Skeletal muscle satellite cell (primary cell): ENCODE measurements around the gene RP9.
A peak's percentile ranks its signal among the peaks of the same experiment; 100 is the strongest.

ENCODE experiments used
- H3K27me3 ChIP-seq: 2 replicates; pipeline ENCODE4 v1.7.0; 2013; ENCODE audit warnings: low read length; ENCODE audit not compliant: control insufficient read depth, insufficient read depth
- H3K36me3 ChIP-seq: 2 replicates; pipeline ENCODE4 v1.7.0; 2013; ENCODE audit warnings: mild to moderate bottlenecking, control low read depth, low read length; ENCODE audit not compliant: insufficient read depth
- H3K4me1 ChIP-seq: 2 replicates; pipeline ENCODE4 v1.7.0; 2013; ENCODE audit warnings: low read length; ENCODE audit not compliant: control insufficient read depth, insufficient read depth
- H3K4me2 ChIP-seq: 2 replicates; pipeline ENCODE4 v1.7.0; 2013; ENCODE audit warnings: mild to moderate bottlenecking, low read length
- H3K4me3 ChIP-seq: 2 replicates; pipeline ENCODE4 v1.7.0; 2013; ENCODE audit warnings: low read length
- H3K9ac ChIP-seq: 2 replicates; pipeline ENCODE4 v1.7.0; 2013; ENCODE audit warnings: mild to moderate bottlenecking, low read depth, low read length, moderate library complexity
- H3K9me3 ChIP-seq: replicated peaks from 2 replicates; pipeline ENCODE4 v1.7.0; 2013; ENCODE audit warnings: mild to moderate bottlenecking, control low read depth, low read length

The RP9 gene

DNA sequence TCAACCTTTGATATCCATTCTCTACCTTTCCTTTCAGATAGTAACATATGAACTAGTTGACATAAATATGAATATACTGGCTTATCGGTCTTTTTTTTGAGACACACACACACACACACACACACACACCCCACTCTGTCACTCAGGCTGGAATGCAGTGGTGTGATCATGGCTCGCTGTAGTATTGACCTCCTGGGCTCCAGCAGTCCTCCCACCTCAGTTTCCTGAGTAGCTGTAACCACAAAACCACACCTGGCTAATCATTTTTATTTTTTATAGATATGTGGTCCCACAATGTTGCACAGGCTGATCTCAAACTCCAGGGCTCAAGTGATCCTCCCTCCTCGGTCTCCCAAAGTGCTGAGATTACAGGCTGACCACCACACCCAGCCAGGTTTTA is 32.5 kb downstream of the RP9 start:
- peaks cover 8% of the 10 kb centered on the region for H3K4me1 ChIP-seq
- H3K36me3 ChIP-seq, result no peaks in the 10 kb centered on the region
- H3K9me3 ChIP-seq, result no peaks in the 10 kb centered on the region
- no peak overlapping the region for H3K9ac ChIP-seq
- H3K27me3 ChIP-seq, result peaks cover 48% of the 10 kb centered on the region
- no peak overlapping the region for H3K4me3 ChIP-seq
- H3K4me2 ChIP-seq, result no peak overlapping the region

DNA sequence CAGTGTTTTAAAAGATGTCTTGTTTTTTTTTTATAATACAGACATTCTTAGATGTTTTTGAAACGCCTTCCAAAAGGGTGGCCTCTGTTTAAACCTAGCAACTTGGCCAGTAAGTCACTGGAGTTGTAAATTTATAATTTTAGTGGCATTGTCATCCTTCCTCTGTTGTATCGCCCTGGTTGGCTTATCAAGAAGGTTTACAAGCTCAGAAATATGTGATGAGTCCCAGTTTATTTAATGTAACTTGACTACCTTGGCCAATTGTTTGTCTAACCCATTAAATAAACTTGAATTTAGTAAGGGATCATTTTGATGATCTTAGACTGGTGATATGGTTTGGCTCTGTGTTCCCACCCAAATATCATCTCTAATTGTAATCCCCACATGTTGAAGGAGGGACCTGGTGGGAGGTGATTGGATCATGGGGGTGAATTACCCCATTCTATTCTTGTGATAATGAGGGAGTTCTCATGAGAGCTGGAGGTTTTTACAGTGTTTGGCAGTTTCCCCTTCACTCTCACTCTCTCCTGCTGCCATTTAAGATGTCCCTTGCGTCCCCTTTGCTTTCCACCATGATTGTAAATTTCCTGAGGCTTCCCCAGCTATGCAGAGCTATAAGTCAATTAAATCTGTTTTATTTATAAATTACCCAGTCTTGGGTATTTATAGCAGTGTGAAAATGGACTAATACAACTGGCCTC is 33.2 kb downstream of the RP9 start:
- Histone ChIP-seq H3K4me3 (no peak overlapping the region), H3K9ac (no peak overlapping the region), H3K4me2 (no peak overlapping the region), H3K36me3 (no peaks in the 10 kb centered on the region), H3K27me3 (peaks cover 44% of the 10 kb centered on the region), H3K4me1 (peaks cover 8% of the 10 kb centered on the region), H3K9me3 (no peaks in the 10 kb centered on the region)

DNA sequence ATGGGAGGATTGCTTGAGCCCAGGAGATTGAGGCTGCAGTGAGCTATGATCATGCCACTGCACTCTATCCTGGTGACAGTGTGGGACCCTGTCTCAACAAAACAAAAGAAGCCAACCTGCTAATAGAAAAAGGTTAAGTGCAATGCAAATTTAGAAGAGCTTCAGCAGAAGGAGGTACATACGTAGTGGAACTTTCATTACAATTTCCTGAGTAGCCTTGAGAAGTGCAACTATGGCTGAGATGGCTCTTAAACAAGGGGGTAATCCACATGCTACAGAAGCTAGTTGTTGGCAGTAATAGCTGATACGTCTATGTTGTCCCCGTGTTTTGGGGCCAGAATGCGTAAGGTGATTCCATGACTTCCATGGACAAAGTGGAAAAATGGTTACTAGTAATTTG is 36.0 kb downstream of the RP9 start:
- Histone ChIP-seq H3K27me3 (peaks cover 29% of the 10 kb centered on the region), H3K4me2 (no peak overlapping the region), H3K9me3 (no peaks in the 10 kb centered on the region), H3K4me1 (peaks cover 8% of the 10 kb centered on the region), H3K9ac (no peak overlapping the region), H3K4me3 (no peak overlapping the region), H3K36me3 (no peaks in the 10 kb centered on the region)

DNA sequence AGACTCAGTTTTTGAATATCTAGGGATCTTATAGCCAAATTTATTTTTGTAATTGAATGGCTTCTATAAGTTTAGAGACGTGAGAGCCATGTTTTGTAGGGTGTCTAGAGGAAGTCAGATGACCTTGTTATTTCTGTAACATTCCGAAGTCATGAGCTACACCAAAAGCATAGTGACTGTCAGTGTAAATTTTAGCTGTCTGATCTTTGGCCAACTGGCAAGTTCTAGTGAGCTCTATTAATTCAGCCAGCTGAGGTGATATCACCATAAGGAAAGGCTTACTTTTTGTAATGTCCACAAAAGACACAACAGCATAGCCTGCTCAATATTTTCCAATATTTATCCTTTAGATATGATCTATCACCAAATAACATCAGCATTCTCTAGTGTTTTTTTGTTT is 36.7 kb downstream of the RP9 start:
- H3K36me3 ChIP-seq, result no peaks in the 10 kb centered on the region
- H3K9me3 ChIP-seq, result no peaks in the 10 kb centered on the region
- H3K4me1 ChIP-seq, result peaks cover 8% of the 10 kb centered on the region
- no peak overlapping the region for H3K4me3 ChIP-seq
- H3K9ac ChIP-seq, result no peak overlapping the region
- no peak overlapping the region for H3K4me2 ChIP-seq
- peaks cover 22% of the 10 kb centered on the region for H3K27me3 ChIP-seq

DNA sequence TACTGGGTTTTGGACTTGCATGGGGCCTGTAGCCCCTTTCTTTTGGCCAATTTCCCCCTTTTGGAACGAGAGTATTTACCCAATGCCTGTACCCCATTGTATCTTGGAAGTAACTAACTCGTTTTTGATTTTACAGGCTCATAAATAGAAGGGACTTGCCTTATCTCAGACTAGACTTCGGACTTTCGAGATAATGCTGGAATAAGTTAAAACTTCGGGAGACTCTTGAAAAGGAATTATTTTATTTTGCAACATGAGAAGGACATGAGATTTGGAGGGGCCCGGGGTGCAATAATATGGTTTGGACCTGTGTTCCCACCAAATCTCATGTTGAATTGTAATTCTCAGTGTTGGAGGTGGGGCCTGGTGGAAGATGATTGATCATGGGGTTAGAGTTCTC is 38.4 kb downstream of the RP9 start:
- Histone ChIP-seq H3K4me2 (no peak overlapping the region), H3K9me3 (no peaks in the 10 kb centered on the region), H3K9ac (no peak overlapping the region), H3K36me3 (no peaks in the 10 kb centered on the region), H3K27me3 (peaks cover 6% of the 10 kb centered on the region), H3K4me3 (no peak overlapping the region), H3K4me1 (peaks cover 8% of the 10 kb centered on the region)

DNA sequence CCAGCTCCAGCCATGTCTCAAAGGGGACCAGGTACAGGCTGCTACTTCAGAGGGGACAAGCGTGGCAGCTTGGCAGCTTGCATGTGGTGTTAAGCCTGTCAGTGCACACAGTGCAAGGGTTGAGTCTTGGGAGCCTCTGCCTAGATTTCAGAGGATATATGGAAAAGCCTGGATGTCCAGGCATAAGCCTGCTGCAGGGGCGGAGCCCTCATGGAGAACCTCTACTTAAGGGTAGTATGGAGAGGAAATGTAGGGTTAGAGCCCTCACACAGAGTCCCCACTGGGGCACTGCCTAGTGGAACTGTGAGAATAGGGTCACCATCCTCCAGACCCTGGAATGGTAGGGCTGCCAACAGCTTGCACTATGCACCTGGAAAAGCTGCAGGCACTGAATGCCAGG is 38.9 kb downstream of the RP9 start:
- Histone ChIP-seq H3K27me3 (peaks cover under 1% of the 10 kb centered on the region), H3K9ac (no peak overlapping the region), H3K4me1 (peaks cover 8% of the 10 kb centered on the region), H3K9me3 (no peaks in the 10 kb centered on the region), H3K4me2 (no peak overlapping the region), H3K36me3 (no peaks in the 10 kb centered on the region), H3K4me3 (no peak overlapping the region)

DNA sequence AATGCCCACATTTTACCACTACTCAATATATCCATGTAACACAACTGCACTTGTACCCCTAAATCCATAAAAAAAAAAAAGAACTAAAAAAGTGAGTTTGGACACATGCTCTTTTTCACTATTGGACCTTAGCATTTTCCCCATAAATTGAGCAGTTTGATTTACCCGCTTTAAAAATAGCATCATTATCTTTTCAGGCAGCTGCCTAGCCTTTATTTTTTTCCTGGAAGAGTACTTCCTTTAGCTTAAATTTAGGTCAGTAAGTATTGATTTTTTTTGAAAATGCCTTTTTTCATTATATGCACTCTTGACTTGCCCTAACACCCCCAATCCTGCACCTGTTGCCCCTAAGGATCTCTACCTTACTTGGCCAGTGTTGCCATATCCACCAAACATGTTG is 41.3 kb downstream of the RP9 start:
- no peak overlapping the region for H3K4me3 ChIP-seq
- H3K4me2 ChIP-seq, result no peak overlapping the region
- no peak overlapping the region for H3K9ac ChIP-seq
- no peaks in the 10 kb centered on the region for H3K36me3 ChIP-seq
- H3K27me3 ChIP-seq, result no peaks in the 10 kb centered on the region
- H3K9me3 ChIP-seq, result no peaks in the 10 kb centered on the region
- peaks cover 8% of the 10 kb centered on the region for H3K4me1 ChIP-seq

DNA sequence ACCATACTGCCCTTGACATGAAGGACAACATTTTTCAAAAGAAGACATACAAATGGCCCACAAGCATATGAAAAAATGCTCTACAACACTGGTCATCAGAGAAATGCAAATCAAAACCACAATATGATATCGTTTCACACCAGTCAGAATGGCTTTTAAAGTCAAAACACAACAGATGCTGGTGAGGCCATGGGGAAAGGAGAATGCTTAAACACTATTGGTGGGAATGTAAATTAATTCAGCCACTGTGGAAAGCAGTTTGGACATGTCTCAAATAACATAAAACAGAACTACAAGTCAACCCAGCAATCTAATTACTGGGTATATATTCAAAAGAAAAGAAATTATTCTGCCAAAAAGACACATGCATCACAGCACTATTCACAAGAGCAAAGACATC is 42.4 kb downstream of the RP9 start:
- H3K9me3 ChIP-seq, result no peaks in the 10 kb centered on the region
- H3K9ac ChIP-seq, result no peak overlapping the region
- no peak overlapping the region for H3K4me2 ChIP-seq
- H3K27me3 ChIP-seq, result no peaks in the 10 kb centered on the region
- H3K36me3 ChIP-seq, result no peaks in the 10 kb centered on the region
- no peak overlapping the region for H3K4me3 ChIP-seq
- H3K4me1 ChIP-seq, result no peaks in the 10 kb centered on the region

DNA sequence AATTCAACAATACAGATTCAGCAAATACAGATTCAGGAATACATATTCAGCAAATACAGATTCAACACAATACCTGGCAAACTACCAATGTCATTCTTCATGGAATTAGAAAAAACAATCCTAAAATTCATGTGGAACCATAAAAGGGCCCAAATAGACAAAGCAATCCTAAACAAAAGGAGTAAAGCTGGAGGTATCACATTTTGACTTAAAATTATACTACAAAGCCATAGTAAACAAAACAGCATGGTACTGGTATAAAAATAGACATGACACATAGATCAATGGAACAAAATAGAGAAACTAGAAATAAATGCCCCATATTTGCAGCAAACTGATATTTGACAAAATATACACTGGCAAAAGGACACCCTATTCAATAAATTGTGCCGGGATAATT is 43.2 kb downstream of the RP9 start:
- H3K36me3 ChIP-seq, result no peaks in the 10 kb centered on the region
- H3K27me3 ChIP-seq, result no peaks in the 10 kb centered on the region
- no peaks in the 10 kb centered on the region for H3K9me3 ChIP-seq
- H3K9ac ChIP-seq, result no peak overlapping the region
- no peak overlapping the region for H3K4me2 ChIP-seq
- peaks cover 4% of the 10 kb centered on the region for H3K4me1 ChIP-seq
- no peak overlapping the region for H3K4me3 ChIP-seq

DNA sequence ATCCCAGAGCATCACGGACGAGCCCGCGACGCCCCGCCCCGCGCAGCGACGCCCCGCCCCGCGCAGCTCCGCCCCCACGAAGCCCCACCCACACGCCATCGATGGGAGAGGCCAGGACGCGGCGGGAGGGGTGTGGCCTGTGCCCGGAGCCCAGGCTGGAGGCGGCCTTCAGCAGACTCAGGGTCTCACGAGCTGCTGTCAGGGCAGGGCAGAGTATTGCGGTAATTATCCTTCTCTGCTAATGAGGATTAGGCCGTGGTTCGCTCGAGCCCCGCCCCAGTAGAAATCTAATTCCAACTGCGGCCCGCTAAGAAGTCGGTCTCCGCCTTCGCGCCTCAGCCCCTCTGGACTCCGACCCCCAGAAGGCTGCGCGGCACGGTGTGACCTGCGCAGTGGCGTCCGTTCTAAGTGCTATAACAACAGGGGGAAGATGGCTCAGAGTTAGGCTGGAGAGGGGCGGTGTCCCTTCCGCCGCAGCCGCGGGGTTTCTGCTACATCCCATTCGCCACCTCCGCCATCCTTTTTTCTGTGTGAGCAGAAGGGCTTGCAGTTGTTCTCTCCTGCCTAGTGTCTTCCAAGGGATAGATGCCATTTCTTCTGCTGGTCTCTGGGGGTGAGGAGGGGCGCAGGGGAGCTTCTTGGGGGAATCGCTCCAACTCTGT is 46.3 kb downstream of the RP9 start:
- Histone ChIP-seq H3K4me1 (peaks cover 4% of the 10 kb centered on the region), H3K27me3 (no peaks in the 10 kb centered on the region), H3K9ac (peak overlapping the region; percentile 89), H3K9me3 (no peaks in the 10 kb centered on the region), H3K4me2 (peak overlapping the region; percentile 77), H3K36me3 (no peaks in the 10 kb centered on the region), H3K4me3 (peak overlapping the region; percentile 80)

DNA sequence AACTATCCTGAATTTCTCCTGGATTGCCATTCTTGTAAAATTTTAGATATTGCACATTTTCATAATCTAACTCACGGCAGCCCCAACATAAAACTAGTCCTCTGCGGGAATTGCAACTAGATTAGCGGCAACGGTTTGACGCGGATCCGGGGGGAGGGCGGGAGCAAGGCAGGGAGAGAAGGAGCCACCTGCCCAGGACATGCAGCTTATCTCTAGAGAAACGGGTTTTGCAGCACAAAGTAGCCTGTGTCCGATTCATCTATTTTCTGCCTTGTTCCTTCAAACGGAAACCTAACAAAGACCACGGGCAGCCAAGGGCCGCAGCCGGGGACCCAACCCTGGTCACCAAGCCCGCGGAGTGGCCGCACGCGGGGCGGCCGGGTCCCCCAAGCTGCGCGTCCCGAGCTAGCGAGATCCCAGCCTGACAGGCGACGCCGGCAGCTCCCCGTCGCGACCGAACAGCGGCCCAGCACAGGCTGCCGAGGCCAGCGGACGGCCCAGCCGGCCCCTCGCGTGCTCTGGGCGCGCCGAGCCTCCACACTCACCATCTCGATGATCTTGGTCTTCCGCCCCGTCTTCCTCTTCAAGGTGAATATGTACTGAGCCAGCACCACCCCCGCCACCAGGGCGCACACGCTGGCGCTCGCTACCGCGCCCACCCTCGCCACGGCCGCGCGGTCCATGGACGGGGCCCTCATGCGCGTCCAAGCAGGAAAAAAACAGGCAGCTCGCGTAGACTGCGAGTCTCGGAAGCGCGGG is 47.0 kb downstream of the RP9 start, which contains the start of gene NT5C3A:
TSS of gene NT5C3A (minus strand) at position 754 of the 759 bp plus-strand sequence. CDS start at position 683, 71 bp downstream.
- Histone ChIP-seq H3K4me2 (peak within 1 kb of the TSS; percentile 81), H3K4me1 (peaks cover 4% of the 10 kb centered on the region), H3K27me3 (no peaks in the 10 kb centered on the region), H3K9me3 (no peaks in the 10 kb centered on the region), H3K4me3 (peak within 1 kb of the TSS; percentile 80), H3K9ac (peak within 1 kb of the TSS; percentile 89), H3K36me3 (no peaks in the 10 kb centered on the region)
